Measurements from ENCODE around the gene LRP8.

LRP8 gene

GRCh38 chr1:53342735-53343470 is 15.0 kb upstream of the LRP8 start:
- no peak for TF ChIP-seq CTCF (conservative IDR thresholded peaks at IDR 0.05)
- no peak overlapping the region for H3K27ac ChIP-seq

- no peak for TF ChIP-seq CTCF (conservative IDR thresholded peaks at IDR 0.05)
- no peak overlapping the region for H3K27ac ChIP-seq
Observed at GRCh38 chr1:53341961-53342707, 14.3 kb upstream of the LRP8 start.

- no peak overlapping the region for H3K27ac ChIP-seq
- TF ChIP-seq CTCF (conservative IDR thresholded peaks at IDR 0.05): no peak
Observed at GRCh38 chr1:53341521-53341895, 13.6 kb upstream of the LRP8 start.

GRCh38 chr1:53340660-53341520 is 13.0 kb upstream of the LRP8 start:
- no peak for TF ChIP-seq CTCF (conservative IDR thresholded peaks at IDR 0.05)
- no peak overlapping the region for H3K27ac ChIP-seq

- no peak overlapping the region for H3K27ac ChIP-seq
Observed at GRCh38 chr1:53339736-53340635, 12.1 kb upstream of the LRP8 start.

GRCh38 chr1:53338423-53338822 is 10.6 kb upstream of the LRP8 start:
- no peak overlapping the region for H3K27ac ChIP-seq
- TF ChIP-seq CTCF (conservative IDR thresholded peaks at IDR 0.05): no peak

More at GRCh38 chr1:53339736-53340635, 12.1 kb upstream of the LRP8 start:
- TF ChIP-seq CTCF (conservative IDR thresholded peaks at IDR 0.05): no peak

All from VCaP (cell line).